H1 (cell line): ENCODE measurements around the gene UBQLNL. TPM values are rescaled to one million over a fixed set of nuclear protein-coding genes. Genes with fewer than 3 reads are reported as not detected.

Source experiments
- CTCF ChIA-PET: fragments of 300-600 bp; sonication (Branson Sonifier 250); formaldehyde crosslinking; loops from one replicate; lab custom pipeline; 2021; ENCODE audit not compliant: partially characterized antibody; lab: Charles Lee
- POLR2A ChIA-PET: fragments of 300-600 bp; sonication (Branson Sonifier 250); formaldehyde crosslinking; loops from one replicate; lab custom pipeline; 2021; ENCODE audit warnings: inconsistent platforms; ENCODE audit not compliant: partially characterized antibody; lab: Charles Lee
- DNase-seq, 2 experiments: peaks; one replicate each; pipeline versions ENCODE4 v3.0.0 to v3.0.0-alpha.2; 2010 to 2022; ENCODE audit warnings: low spot score in 2 of 2, low read depth in 1 of 2, mixed read lengths in 1 of 2
- FAIRE-seq: peaks from 2 replicates; lab custom pipeline; 2011; peaks lifted over from hg19 to GRCh38; lab: Jason Lieb, UNC
- H2AFZ ChIP-seq: 2 replicates; pipeline ENCODE4 v1.8.1; 2012; ENCODE audit warnings: low read length, inconsistent platforms
- H2AK5ac ChIP-seq: 2 replicates; pipeline ENCODE4 v1.6.1; 2013; ENCODE audit warnings: low read depth, low read length
- H2BK120ac ChIP-seq: replicated peaks from 2 replicates; pipeline ENCODE3; 2013; ENCODE audit warnings: low read depth, low read length, inconsistent platforms
- H2BK12ac ChIP-seq: 2 replicates; pipeline ENCODE4 v1.6.1; 2013; ENCODE audit warnings: low read depth, low read length
- H2BK15ac ChIP-seq: 2 replicates; pipeline ENCODE4 v1.6.1; 2013; ENCODE audit warnings: low read length
- H2BK20ac ChIP-seq: 2 replicates; pipeline ENCODE4 v1.6.1; 2013; ENCODE audit warnings: low read length
- H2BK5ac ChIP-seq: 2 replicates; pipeline ENCODE4 v1.6.1; 2013; ENCODE audit warnings: low read depth, low read length
- H3K14ac ChIP-seq: 2 replicates; pipeline ENCODE4 v1.6.1; 2013; ENCODE audit warnings: inconsistent platforms; ENCODE audit not compliant: insufficient read length
- H3K18ac ChIP-seq: 2 replicates; pipeline ENCODE4 v1.6.1; 2013; ENCODE audit warnings: low read length; ENCODE audit errors: extremely low read depth
- H3K23ac ChIP-seq: 2 replicates; pipeline ENCODE4 v1.6.1; 2013; ENCODE audit warnings: inconsistent platforms; ENCODE audit not compliant: insufficient read length
- H3K23me2 ChIP-seq: 2 replicates; pipeline ENCODE4 v1.6.1; 2013; ENCODE audit warnings: low read depth, low read length
- H3K27ac ChIP-seq: 2 replicates; pipeline ENCODE4 v1.6.1; 2011; ENCODE audit warnings: low read depth, low read length, inconsistent platforms
- H3K27me3 ChIP-seq, 4 experiments: replicated peaks in 1 of 4; 1 replicate in 1 of 4; 2 replicates in 3 of 4; pipeline versions ENCODE4 v1.6.1 to v1.8.1; 2011 to 2013; ENCODE audit warnings: low read length in 3 of 4, mild to moderate bottlenecking in 3 of 4, inconsistent platforms in 2 of 4, mixed read lengths in 2 of 4, moderate library complexity in 1 of 4; ENCODE audit not compliant: control insufficient read depth in 3 of 4, insufficient read depth in 3 of 4; ENCODE audit errors: extremely low read depth in 1 of 4
- H3K36me3 ChIP-seq, 4 experiments: 2 replicates each; pipeline versions ENCODE4 v1.6.1 to v1.8.1; 2011 to 2013; ENCODE audit warnings: mild to moderate bottlenecking in 4 of 4, low read length in 3 of 4, moderate library complexity in 2 of 4, control low read depth in 1 of 4, inconsistent platforms in 1 of 4; ENCODE audit not compliant: insufficient read depth in 4 of 4, control insufficient read depth in 2 of 4
- H3K4ac ChIP-seq: replicated peaks from 2 replicates; pipeline ENCODE3; 2013; ENCODE audit warnings: low read length, low read depth, mixed read lengths, inconsistent platforms; ENCODE audit not compliant: insufficient read length
- H3K4me1 ChIP-seq, 4 experiments: replicated peaks in 1 of 4; 1 replicate in 1 of 4; 2 replicates in 3 of 4; pipeline versions ENCODE4 v1.6.1 to v1.8.1; 2011 to 2013; ENCODE audit warnings: low read length in 3 of 4, inconsistent platforms in 2 of 4, mixed read lengths in 1 of 4; ENCODE audit not compliant: insufficient read depth in 4 of 4, control insufficient read depth in 3 of 4
- H3K4me2 ChIP-seq, 2 experiments: 2 replicates each; pipeline versions ENCODE4 v1.6.1 to v1.8.1; 2011 to 2013; ENCODE audit warnings: low read depth in 2 of 2, low read length in 2 of 2, control low read depth in 1 of 2, inconsistent platforms in 1 of 2, mild to moderate bottlenecking in 1 of 2; ENCODE audit not compliant: insufficient read depth in 1 of 2
- H3K4me3 ChIP-seq, 4 experiments: fragments of 200-600, 300-600 bp in 1 of 4; sonication (generic), shearing (Covaris generic), sonication (Bioruptor Twin) in 1 of 4; 2 replicates each; pipeline versions ENCODE4 v1.5.1 to v1.8.1; 2011 to 2016; ENCODE audit warnings: low read length in 4 of 4, low read depth in 3 of 4, control low read depth in 2 of 4, inconsistent platforms in 2 of 4, mild to moderate bottlenecking in 2 of 4, mixed read lengths in 1 of 4, moderate library complexity in 1 of 4; ENCODE audit not compliant: insufficient read depth in 2 of 4; ENCODE audit errors: extremely low read depth in 1 of 4
- H3K56ac ChIP-seq: replicated peaks from 2 replicates; pipeline ENCODE3; 2013; ENCODE audit warnings: low read depth, mild to moderate bottlenecking, mixed read lengths, low read length, inconsistent platforms; ENCODE audit not compliant: insufficient read length
- H3K79me1 ChIP-seq: 2 replicates; pipeline ENCODE4 v1.6.1; 2013; ENCODE audit warnings: low read depth, low read length, control low read depth
- H3K79me2 ChIP-seq, 2 experiments: 2 replicates each; pipeline versions ENCODE4 v1.6.1 to v1.8.1; 2012 to 2013; ENCODE audit warnings: low read length in 2 of 2, mild to moderate bottlenecking in 2 of 2, inconsistent platforms in 1 of 2; ENCODE audit not compliant: insufficient read depth in 2 of 2, control insufficient read depth in 1 of 2
- H3K9ac ChIP-seq, 4 experiments: replicated peaks in 1 of 4; 1 replicate in 1 of 4; 2 replicates in 3 of 4; pipeline versions ENCODE4 v1.6.1 to v1.8.1; 2011 to 2013; ENCODE audit warnings: low read depth in 3 of 4, low read length in 3 of 4, control low read depth in 2 of 4, mild to moderate bottlenecking in 2 of 4, moderate library complexity in 2 of 4, inconsistent platforms in 1 of 4; ENCODE audit errors: extremely low read depth in 1 of 4
- H3K9me3 ChIP-seq, 2 experiments: 2 replicates each; pipeline versions ENCODE4 v1.6.1 to v1.8.1; 2012 to 2013; ENCODE audit warnings: mild to moderate bottlenecking in 2 of 2, moderate library complexity in 2 of 2, control low read depth in 1 of 2, inconsistent platforms in 1 of 2, low read depth in 1 of 2, low read length in 1 of 2, mixed read lengths in 1 of 2; ENCODE audit not compliant: insufficient read depth in 2 of 2
- H4K20me1 ChIP-seq, 2 experiments: replicated peaks in 1 of 2; 2 replicates each; pipeline versions ENCODE3 to v1.8.1; 2011 to 2013; ENCODE audit warnings: inconsistent platforms in 2 of 2, low read length in 2 of 2, mild to moderate bottlenecking in 1 of 2; ENCODE audit not compliant: insufficient read depth in 2 of 2, control insufficient read depth in 1 of 2
- H4K5ac ChIP-seq: 2 replicates; pipeline ENCODE4 v1.6.1; 2013; ENCODE audit warnings: low read length, low read depth, mixed read lengths, inconsistent platforms; ENCODE audit not compliant: insufficient read length
- H4K8ac ChIP-seq: 2 replicates; pipeline ENCODE4 v1.8.0; 2013; ENCODE audit warnings: mild to moderate bottlenecking, moderate library complexity, low read length, inconsistent platforms; ENCODE audit not compliant: insufficient read depth; ENCODE audit errors: extremely low read depth
- H4K91ac ChIP-seq: replicated peaks from 2 replicates; pipeline ENCODE3; 2013; ENCODE audit warnings: low read length, mixed read lengths, inconsistent platforms; ENCODE audit not compliant: insufficient read length
- POU5F1 ChIP-seq: IDR thresholded peaks from 2 replicates; pipeline ENCODE4 v1.6.1; 2011; ENCODE audit warnings: low read depth, mild to moderate bottlenecking, low read length, moderate library complexity
- TAF1 ChIP-seq: IDR thresholded peaks from 2 replicates; pipeline ENCODE4 v1.6.1; 2011; ENCODE audit warnings: mild to moderate bottlenecking, low read depth, low read length
- WGBS, 2 experiments: shearing (Covaris generic) in 1 of 2; methylation state at CpG; one replicate each; pipeline versions ENCODE4 v1.1.6 to v1.1.7; 2013 to 2015; ENCODE audit warnings: low lambda C conversion rate in 2 of 2, mixed read lengths in 2 of 2, inconsistent platforms in 1 of 2, low coverage in 1 of 2, missing lambda C conversion rate in 1 of 2; ENCODE audit not compliant: insufficient replicate concordance in 2 of 2, insufficient coverage in 1 of 2, insufficient read length in 1 of 2; ENCODE audit errors: extremely low coverage in 1 of 2, missing lambda C conversion rate in 1 of 2; 5-methylcytosine and 5-hydroxymethylcytosine counted together
- polyA plus RNA-seq, 7 experiments: library from polyadenylated mRNA; depleted of rRNA in 3 of 7; stranded (reverse) in 5 of 7; unstranded in 2 of 7; fragments of >200 nt in 5 of 7; fragments of 200-250 nt in 2 of 7; gene quantifications; 1 replicate in 5 of 7; 2 replicates in 1 of 7; 4 replicates in 1 of 7; pipeline versions ENCODE4 v1.2.1 to v1.2.3, GENCODE V29; 2011 to 2013; ENCODE audit warnings: missing spikeins in 2 of 7, mixed read lengths in 2 of 7
- total RNA-seq: library from RNA; stranded (reverse); fragmentation: NEBNext Ultra II Directional; extraction: Animal tissue kit (Norgen Biotek cat#: 25700); gene quantifications from 2 replicates; pipeline ENCODE4 v1.2.1, GENCODE V29; 2021

The UBQLNL gene
- total and polyA plus RNA-seq, 2 of the 8 experiments (the other 6 are each of a cell fraction or from before 2014, with no cell fraction given), result 0.35 TPM; not detected in 1

GRCh38 chr11:5534046-5534445 lies 17.5 kb upstream of the UBQLNL start:
- Histone ChIP-seq H3K9me3 (no peaks in the 10 kb centered on the region), H4K5ac (no peak overlapping the region), H3K4me3 (no peak overlapping the region), H4K8ac (no peak overlapping the region), H2BK15ac (no peak overlapping the region), H3K79me2 (no peaks in the 10 kb centered on the region), H4K91ac (no peak overlapping the region), H2BK120ac (no peak overlapping the region), H4K20me1 (no peaks in the 10 kb centered on the region), H3K18ac (no peak overlapping the region), H3K56ac (no peak overlapping the region), H2BK5ac (no peak overlapping the region), H3K79me1 (no peaks in the 10 kb centered on the region), H3K36me3 (no peaks in the 10 kb centered on the region), H2BK20ac (no peak overlapping the region), H3K4me2 (no peak overlapping the region), H3K4ac (no peak overlapping the region), H3K23me2 (no peaks in the 10 kb centered on the region), H3K23ac (no peak overlapping the region), H2BK12ac (no peak overlapping the region), H3K27me3 (no peaks in the 10 kb centered on the region; a peak in 1 of 7 replicates), H2AFZ (no peak overlapping the region), H2AK5ac (no peak overlapping the region), H3K4me1 (no peaks in the 10 kb centered on the region), H3K27ac (no peak overlapping the region), H3K9ac (no peak overlapping the region), H3K14ac (no peak overlapping the region)
- CTCF ChIA-PET, result interaction anchor here (1.4 kb wide), 1 partner anchor 11 kb away, joined by 3 read pairs; no protein-coding TSS in a partner anchor
- FAIRE-seq (no peak), DNase-seq (no peak)
- POLR2A ChIA-PET, result no interaction called here
- TF ChIP-seq POU5F1 (no peak), TAF1 (no peak)
- 85% methylated on average over 1 of the region's 1 CpG; no CpG with 5 or more reads in 1 of the 2 experiments for WGBS, 2 experiments
